Keratinocyte (primary cell): Measurements from ENCODE around the gene SSBP2.

Experiments
- CTCF ChIP-seq, 3 experiments: IDR thresholded peaks in 1 of 3; conservative IDR thresholded peaks in 1 of 3; optimal IDR thresholded peaks in 1 of 3; 2 replicates in 2 of 3; 3 replicates in 1 of 3; pipeline versions ENCODE3 to v1.5.1; 2011; ENCODE audit warnings: low read length in 3 of 3, mild to moderate bottlenecking in 3 of 3, moderate library complexity in 2 of 3, control low read depth in 1 of 3, inconsistent platforms in 1 of 3; ENCODE audit not compliant: insufficient read depth in 2 of 3; ENCODE audit errors: extremely low read depth in 1 of 3
- EZH2 ChIP-seq: IDR thresholded peaks from one replicate; pipeline ENCODE4 v1.6.1; 2012; ENCODE audit warnings: inconsistent platforms, mild to moderate bottlenecking, low read length, moderate library complexity

DNA sequence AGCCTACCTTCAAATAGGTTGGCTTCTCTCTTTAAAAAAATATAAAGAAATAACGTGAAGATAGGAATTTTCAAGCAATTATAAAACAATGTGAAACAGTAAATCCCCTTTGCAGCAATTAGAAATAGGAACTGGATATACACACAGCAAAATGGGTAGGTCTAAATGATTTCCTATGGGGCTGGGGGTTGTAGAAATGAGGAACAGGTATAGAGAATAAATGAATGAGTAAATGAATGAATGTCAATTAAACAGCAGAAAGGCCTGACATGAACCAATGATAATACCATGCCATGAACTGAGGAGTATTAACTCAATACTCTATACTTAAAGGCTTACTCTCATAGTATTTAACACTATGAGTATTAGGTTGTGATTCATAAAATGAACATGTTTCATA is 21.6 kb downstream of the SSBP2 start:
- no peak for TF ChIP-seq CTCF (optimal IDR thresholded peaks at IDR 0.05 in 1 of 3, IDR thresholded peaks at IDR 0.05 in 1 of 3, conservative IDR thresholded peaks at IDR 0.05 in 1 of 3; ENCODE audit: extremely low read depth in 1 of 3, insufficient read depth in 2 of 3, low read length in 3 of 3)
- no peak for TF ChIP-seq EZH2
